GM11168 (cell line): Measurements from ENCODE around the gene RABAC1.

ENCODE experiments used
- in situ Hi-C: fragments of 300-500 bp; cut with MboI; formaldehyde crosslinking; loops from one replicate; pipeline ENCODE4 v1.12.0; 2022; ENCODE audit warnings: low sequenced_read_pairs; ENCODE audit not compliant: unreplicated experiment

RABAC1 gene

DNA sequence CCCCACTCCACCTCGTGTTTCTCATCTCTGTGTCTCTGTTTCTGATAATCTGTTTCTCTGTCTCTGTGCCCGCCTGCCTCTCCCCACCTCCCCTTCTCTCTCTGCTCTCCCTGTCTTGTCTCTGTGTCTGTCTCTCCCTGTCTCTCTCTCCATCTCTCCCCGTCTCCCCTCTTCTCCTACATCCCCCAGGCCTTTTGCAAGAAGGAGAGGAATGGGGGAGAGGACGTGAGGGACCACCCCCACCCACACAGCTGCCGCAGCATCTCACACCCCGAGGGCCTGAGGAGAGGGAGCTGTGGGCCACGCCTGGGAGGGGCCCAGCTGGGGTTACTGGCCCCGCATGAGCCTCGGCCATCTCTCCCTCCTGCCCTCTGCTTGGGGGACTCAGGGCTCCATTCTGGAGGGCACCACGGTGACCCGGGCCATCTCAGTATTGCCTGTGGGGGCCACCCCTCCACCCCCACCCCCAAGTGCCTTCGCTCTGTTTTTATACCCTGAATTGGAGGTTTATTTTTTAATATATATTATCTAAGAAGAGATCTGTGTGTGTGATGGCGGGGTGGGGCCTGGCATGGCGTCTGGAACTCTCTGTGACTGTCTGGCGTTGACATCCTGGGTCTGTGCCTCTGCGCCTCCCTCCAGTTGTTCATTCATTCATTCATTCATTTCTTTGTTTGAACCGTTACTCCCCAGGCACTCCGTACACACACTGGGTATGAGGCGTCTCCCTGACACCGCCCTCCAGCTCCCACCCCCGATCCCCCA lies 52.0 kb downstream of the RABAC1 start:
- in situ Hi-C loops: no loop called here
